GM18907 (cell line): ENCODE data around the gene CDS2.

Source experiments
- ATAC-seq: cut with Tn5 transposase; IDR thresholded peaks from one replicate; pipeline ENCODE4 v1.9.1; 2021; ENCODE audit warnings: mild to moderate bottlenecking, moderate library complexity; ENCODE audit not compliant: unreplicated experiment

CDS2 gene

DNA sequence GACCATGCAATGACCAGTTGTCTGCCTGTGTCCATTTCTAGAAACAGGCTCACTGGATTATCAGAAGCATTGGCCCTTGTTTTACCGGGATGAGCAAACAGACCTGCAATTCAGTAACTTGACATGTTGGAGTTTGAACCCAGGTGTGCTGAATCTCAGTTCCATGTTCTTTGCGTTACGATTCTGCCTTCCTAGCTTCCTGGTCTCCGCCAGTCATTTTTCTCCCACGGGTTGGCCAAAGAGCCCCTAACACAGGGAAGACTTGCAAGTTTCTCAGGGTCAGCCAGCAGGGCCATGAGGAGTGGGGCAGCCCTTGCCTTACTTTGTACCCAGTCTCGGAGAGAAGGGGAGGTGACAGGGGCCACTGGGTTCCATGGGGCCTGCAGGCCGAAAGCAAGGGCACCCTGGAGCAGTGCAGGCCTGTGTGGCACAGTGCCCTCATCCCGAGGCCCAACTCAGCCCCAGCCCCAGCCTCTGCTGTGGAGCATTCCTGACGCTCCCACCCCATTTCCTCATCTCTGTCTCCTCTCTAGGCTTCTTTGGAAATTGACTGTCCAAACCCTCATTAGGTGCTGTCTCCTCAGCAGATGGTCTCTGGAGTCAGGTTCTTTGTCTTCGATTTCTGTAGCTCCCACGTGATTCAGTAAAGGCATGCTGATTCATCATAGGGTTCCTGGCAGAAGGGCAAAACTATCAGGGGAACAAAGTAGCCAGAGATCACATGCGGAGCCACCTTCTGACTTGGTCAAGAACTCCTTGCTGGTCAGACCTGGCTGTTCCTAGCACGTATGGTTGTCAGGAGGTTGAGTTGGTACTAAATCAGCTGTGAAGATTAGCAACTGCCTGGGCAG lies 23.6 kb downstream of the CDS2 start:
- ATAC-seq, result no peak

DNA sequence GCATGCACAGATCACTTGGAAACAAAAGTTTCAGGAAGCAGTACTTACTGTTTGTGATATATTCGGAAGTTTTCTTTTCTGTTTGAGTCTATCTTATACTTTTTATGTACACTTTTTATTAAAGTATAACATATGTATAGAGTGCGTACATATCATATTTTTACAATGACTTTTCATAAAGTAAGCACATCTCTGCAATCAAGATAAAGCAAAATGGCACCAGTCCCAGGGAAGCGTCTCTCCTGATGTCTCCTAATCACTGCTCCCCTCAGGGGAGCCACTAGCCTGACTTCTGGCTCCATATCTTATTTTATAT lies 26.3 kb downstream of the CDS2 start:
- no peak for ATAC-seq

DNA sequence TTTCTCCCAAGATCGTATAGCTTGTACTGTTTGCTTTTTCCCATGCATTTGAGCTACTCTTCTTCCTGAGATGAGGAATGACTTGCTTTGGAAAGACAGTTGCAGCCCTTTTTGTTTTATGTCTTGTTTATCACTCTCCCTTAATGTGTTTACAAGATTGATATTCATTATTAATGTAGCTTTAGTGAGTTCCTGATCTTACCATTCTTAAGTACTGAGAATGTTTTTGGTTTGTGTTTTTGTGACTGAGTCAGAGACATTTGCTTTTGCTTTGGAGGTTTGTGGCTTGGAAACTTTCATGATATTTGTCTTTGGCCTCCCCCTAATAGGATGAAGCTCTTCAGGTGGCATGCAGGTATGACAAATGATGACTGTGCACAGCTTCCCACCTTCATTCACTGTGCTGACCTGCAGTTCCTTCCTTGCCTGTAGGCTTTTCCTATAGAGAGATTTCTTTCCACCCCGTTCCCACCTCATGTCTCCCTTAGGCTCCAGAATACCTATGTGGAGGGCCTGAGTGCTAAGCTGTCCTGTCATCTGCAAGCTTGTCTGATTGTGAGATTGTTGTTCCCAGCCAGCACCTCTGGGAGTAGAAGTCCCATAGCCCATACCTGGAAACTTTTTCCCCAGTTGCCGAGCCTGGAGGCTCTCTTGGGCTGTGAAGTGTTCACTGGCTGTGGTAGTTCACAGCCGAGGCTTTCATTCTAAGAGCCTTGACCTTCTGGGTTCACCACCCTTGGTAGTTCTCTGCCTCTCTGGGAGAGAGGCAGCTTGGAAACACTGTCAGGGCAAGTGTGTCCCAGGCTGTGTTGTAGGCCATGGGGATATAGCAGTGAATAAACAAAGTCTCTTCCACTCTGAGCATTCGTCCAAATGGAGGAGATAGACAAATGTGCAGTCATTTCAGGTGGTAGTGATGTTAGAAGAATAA lies 27.1 kb downstream of the CDS2 start:
- no peak for ATAC-seq

DNA sequence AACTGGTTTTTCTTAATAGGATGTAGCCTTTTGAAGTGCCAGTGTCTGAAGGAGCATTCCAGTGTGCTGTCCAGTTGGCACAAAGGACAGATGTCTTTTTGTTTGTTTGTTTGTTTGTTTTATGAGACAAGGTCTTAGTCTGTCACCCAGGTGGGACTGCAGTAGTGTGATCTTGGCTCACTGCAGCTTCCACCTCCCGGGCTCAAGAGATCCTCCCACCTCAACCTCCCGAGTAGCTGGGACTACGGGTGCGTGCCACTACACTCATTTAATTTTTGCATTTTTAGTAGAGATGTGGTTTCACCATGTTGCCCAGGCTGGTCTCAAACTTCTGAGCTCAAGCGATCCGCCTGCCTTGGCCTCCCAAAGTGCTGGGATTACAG lies 27.7 kb downstream of the CDS2 start:
- ATAC-seq, result no peak

DNA sequence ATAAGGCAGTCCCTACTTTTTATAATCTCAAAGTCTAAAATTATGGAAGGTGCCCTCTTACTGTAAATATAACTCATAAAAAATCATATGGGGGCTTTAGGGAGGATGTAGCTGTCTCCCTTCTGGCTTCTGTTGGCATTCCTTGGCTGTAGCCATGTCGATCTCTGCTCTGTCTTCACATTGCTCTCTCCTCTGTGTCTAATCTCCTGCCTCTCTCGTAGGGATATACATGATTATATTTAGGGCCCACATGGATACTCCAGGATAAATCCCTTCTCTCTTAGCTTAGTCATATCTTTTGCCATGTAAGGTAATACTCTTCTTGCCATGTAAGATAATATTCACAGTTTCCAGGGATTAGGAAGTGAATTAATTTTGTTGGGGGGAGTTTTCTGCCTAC lies 28.6 kb downstream of the CDS2 start:
- ATAC-seq, result no peak

DNA sequence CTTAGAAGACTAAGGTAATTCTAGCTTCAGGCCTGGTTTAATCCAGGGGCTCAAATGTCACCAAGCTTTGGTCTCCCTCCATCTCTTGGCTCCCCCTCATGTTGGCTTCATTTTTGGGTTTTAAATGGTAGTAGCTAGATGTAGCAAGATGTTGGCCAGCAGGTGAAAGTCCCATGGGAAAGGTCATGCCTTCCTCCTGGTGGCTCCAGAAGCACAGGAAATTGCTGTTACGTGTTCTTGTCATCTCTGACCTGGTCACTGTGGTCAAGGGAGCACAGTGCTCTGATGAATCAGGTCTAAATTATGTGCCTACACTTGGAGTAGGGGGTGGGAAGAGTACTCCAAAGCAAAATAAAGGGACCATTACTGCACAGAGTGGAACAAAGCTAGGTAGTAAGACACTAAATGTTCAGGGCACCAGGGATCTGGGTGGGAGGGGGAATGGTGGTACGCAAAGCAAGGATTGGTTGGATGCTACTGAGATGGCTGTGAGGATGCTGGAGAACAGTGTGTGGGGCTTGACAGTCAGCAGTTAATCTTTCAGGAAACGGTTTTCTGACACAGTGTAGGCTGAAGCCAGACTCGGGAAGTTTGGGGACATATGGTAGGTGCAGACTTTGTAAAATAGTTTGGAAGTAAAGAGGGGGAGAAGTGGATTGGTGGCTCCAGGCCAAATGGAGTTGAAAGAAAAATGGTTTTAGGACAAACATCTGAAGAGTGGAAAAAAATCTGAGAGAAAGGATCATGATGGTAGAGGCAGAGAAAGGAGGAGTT lies 30.1 kb downstream of the CDS2 start:
- ATAC-seq, result no peak

DNA sequence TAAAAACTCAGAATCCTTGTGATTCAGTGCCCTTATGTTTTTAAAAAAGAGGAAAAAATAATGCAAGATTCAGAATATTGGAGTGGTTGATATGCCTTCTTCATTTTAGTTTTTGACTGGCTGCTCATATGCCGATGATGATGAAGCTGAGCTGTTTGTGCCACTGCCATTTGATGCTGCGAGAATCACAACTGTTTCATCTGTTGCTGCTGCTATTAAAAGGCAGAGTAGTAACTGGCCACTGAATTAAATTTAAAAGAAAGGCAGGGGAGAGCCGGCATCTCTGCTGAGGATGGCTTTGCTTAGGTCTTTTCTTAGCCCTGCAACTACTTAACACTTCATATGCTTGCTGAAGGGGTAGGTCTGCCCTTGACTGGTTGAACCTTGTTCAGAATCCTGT lies 33.1 kb downstream of the CDS2 start:
- no peak for ATAC-seq

DNA sequence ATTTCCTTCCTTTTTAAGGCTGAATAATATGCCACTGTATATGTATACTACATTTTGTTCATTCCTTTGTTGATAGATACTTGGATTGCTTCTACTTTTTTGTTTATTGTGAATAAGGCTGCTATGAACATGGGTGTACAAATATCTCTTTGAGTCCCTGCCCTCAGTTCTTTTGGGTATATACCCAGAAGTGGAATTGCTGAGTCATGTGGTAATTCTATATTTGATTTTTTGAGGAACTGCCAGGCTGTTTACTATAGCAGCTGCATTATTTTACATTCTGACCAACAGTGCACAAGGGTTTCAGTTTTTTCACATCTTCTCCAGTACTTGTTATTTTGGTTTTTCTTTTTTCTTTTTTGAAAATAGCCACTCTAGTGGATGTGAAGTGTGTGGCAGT lies 34.1 kb downstream of the CDS2 start:
- ATAC-seq, result no peak

DNA sequence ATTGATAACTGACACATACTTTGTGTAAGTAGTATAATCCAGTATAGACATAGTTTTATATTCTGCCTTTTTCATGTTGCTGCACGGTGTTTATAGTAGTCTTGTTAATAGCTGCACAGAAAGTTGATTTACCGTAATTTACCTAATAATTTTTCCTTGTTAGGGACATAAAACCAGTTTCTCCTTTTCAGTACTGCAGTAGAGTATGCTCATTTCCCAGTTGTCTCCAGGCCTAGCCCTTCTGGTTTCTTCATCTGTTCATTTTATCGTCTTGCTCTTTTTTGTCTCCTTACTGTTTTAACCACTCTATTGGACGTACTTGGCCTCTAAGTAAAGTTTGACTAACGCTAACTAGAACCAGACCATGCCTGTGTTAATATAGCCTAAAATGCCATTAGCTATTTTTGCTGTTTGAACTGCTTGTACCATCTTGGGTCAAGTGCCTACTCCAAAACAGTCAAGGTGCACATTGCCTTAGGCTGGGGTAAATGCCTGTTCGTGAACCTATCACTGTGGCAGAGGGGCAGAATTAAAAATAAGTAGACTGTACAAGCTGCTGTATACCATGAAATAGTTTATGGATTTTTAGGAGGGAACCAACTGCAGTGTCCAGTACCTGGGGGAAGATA lies 34.8 kb downstream of the CDS2 start:
- ATAC-seq, result no peak

DNA sequence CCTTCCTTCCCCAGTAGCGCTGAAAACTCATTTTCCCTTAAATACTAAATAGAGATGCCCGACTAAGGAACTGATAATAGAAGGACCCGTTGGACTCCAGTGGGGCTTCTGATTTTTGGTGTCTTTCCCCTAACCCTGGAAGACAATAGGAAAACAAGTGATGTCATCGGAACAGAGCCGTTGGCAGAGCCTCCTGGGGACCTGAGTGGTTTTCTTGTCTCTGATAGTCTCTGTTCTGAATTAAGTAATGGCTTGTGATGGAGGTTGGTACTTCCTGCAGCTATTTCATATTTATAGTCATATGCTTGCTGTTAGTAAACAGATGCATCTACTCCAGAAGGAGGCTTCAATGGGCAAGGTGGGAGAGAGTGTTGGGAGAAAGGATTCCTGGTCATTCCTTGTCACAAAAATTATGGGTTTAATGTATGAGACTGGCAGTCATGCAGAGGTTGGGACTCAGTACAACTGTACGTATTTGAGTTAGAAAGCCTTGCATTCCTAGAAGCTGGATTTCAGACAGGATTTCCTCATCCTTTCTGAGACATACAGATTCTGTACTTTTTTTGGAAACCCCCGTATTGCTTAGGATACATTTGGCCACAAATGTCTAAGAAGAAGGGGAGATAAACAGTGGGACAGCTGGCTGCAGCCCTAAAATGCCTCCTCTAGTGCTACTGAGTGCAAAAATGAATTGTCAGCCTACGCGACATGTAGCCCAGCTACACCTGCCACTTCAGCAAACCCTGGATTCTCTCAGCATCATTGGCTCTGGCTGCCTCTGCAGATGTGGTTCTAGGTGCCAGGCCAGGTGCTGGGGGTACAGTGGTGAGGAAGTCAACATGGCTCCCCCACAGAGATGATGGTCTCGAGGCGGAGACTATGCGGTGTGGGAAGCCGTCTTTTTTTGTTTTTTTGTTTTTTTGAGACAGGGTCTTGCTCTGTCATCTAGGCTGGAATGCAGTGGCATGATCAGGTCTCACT lies 38.1 kb downstream of the CDS2 start:
- ATAC-seq, result no peak

DNA sequence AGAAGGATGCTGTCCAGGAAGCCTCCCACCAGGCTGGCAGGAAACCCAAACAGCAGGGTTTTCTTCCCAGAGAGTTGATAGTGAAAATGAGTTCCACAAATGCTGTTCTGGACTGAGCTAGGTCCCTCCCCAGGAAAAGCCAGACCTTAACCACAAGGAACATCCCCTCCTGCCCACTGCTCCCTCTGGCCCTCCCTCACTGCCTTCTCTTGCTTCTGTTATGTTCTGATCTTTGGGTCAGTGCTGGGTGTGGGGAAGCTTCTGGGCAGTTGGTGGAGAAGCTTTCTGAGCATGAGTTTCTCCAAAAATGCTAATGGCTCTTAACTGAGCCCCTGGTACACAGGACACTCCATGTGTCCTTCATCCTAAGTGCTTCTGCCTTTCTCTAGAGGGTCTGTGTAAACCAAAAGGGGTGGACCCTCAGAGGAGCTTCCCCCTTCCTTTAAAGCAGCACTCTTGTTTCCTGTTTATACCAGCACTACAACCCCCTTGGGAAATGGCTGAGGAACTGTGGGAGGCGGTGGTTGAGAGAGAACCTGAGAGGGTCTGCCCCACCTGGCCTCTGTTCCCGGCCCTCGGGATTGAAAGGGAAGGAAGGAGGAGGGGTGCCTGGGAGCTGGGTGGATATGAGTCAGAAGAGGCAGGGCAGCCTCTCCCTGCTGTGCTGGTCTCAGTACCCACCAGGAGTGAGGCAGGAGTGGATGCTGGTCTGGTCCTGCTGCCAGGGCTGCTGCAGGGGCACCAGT lies 42.0 kb downstream of the CDS2 start:
- ATAC-seq, result no peak

DNA sequence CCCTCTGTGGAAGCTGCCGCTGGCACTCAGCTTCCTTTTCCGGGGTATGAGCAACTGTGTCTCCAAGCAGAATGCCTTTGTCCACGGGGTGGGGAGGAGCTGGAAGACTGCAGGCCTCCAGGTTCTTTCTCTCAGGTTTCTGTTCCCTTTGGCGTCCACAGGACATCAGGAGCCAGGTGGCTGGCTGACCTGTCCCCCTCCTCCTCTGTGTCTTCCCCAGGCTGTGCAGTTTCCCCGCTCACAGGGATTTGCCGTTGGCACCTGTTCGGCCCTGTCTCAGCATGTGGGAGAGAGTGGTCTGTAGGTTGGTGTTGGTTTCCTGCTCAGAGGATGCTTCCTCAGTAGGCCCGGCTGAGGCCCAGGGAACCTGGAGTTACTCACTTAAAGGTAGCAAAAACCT lies 43.5 kb downstream of the CDS2 start:
- no peak for ATAC-seq

DNA sequence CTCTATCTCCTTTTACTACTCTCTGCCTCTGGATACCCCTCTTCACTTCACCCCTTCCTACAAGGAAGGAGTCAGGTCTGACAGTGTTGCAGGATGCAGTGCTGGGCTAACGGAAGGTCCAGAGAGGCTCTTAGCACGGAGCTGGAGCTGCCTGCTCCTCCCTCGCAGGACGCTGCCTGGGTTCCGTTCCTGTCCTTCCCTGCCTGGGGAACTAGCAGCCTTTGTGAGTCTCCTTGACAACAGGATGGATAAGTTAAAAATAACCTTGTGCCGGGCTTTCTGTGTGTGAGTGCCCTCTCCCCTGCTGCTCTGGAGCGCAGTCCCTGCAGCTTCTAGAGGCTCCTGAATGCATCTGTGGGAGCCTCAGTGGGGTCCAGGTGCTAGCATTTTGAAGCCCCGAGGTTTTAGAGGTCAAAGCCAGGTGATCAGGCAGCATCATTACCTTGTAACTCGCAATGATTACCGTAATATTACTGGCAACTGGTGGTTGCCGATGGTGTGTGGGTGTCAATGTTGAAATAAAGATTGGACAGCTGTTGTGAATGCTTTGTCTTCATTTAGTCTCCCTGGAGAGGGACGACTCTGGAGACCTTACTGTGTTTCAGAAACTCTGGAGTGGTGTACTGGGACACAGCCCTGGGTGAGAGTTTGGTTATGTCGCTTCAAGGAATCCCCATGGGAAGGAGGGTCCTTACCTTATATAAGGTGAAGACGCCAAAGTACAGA lies 44.4 kb downstream of the CDS2 start:
- ATAC-seq, result no peak

DNA sequence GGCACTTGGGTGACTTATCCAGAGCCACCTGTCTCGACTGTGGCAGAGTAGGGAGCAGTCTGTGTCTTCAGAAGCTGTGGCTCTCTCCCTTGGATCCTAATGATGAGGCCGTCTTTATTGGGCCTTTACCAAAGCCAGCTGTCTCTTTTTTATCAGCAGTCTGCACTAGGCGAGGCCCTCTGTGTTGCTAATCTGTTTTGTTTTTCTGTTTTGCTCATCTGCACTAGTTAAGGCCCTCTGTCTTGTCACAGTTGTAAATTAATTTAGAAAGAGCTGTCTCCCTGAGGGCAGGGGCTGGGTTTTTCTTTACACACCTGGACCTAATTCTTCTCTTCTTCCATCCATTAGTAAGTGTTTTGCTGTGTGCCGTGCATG lies 45.0 kb downstream of the CDS2 start:
- no peak for ATAC-seq

DNA sequence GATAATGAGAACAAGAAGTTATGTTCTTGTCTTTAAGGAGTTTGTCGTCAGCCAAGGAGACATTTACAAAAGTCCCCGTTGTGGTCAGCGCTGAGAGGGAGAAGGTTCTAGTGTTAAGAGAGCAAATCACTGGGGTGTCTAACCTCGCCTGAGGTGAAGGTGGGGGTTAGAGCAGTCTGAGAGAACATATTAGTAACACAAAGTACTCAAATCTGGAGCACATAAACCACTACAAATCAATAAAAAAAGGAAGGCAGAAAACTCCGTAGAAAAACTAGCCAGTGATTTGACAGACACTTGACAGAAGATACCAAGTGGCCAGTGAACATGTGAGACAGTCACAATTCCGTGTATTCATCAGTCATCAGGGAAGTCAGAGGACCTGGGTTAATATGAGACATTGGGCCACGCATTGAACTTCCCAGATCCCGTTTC lies 45.4 kb downstream of the CDS2 start:
- ATAC-seq, result no peak

DNA sequence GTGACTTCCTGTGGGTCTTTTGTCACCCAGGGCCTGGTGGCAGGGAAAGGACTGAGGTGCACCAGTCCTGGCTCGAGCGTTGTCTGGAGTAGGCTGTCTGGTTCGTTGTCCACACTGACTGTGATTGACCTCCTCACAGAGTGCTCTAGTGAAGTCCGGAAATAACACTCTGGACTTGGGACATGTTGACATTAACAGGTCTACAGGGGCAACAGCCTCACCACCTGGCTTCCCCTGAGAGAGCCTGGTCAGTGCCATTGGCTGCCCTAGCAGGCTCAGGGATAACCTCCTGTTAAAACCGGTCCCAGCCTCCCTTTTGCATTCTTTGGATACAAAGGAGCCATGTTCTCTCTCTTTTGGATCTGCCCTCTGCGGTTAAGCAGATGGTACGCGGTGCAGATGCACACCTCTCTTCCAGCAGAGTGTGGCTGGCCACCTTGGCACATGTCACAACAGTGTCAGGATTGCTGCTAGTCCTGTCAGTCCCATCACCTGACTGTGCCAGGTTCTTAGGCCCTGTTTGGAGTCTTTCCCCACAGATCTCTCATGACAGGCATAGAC lies 46.2 kb downstream of the CDS2 start:
- ATAC-seq, result no peak

DNA sequence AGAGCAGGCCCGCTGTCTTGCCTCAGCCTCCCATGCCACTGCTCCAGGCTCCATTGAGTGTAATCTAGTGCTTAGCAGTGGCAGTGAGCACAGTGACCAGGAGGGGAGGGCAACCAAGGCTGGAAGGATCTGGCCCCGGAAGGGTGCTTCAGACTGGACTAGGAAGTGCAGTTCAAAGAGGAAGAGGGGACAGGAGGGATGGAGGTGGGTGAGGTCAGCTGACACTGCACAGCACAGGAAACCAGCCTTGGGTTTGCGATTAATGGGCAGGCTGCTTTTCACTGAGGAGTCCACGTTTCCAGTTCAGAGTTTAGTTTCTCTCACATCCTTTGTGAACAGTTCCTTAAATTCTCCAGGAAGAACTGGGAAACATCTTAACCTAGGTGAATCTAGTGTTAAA lies 46.9 kb downstream of the CDS2 start:
- ATAC-seq, result no peak

DNA sequence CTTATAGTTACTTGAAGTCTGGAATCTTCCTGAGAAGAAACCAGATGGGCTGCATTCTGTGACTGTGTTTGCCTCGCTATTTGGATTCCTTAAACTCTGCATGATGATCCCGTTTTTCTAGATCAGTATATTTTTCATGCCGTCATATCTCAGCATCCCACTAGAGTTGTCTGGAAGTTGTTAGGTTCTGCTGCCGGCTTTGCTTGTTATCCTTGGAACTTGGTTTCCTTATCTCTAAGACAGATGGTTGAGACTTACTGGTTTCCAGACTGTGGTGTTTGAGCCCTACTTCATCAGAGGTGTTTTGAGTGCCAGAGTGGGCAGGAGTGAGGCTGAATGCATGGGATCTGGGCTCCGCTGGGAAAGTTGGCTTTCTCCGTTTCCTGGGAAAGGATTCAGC lies 50.3 kb downstream of the CDS2 start:
- no peak for ATAC-seq
